Measurements from ENCODE around the gene ZMYND8. TPM values are rescaled to one million over a fixed set of nuclear protein-coding genes. Genes with fewer than 3 reads are reported as not detected.

Gene ZMYND8
- total RNA-seq, 6 experiments from 2014 or later, result 27.8 to 38.3 (median 34.8) TPM

DNA sequence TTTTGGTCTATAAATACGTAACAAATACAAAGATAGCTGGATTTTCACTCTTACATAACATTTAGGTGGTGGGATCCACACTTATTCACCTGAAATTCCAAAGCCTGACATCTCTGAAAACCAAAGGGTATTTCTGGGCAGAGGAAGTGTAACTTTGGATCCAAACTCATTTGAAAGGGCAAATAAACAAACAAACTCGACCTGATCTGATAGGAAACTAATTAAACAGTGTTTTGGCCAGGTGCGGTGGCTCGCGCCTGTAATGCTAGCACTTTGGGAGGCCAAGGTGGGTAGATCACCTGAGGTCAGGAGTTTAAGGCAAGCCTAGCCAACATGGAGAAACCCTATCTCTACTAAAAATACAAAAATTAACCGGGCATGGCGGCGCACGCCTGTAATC, 128.9 kb downstream of the ZMYND8 start:
- no peaks in the 10 kb centered on the region for H3K9me3 Mint-ChIP-seq
- H3K36me3 Mint-ChIP-seq (ENCODE audit: low read depth), result peaks cover 27% of the 10 kb centered on the region

DNA sequence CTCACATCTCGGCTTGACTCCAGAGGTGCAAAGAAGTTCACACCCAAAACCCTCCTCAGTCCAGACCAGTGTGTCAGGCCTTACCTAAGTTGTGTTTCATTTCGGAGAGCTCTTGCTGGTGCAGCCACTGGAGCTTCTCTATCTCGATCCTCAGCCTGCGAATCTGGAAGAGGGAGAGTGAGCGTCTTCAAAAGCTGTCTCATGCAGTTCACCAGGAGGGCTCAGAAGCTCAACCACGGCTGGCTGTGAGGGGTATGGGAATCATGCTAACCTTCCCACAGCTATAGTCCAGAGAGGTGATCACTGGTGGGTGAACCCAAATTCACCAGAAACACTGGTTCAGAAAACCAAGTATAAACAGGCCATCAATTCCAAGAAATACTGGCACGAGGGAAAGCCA, 129.4 kb downstream of the ZMYND8 start:
- Mint-ChIP-seq H3K4me3 (no peak overlapping the region), H3K27ac (no peak overlapping the region), H3K4me1 (ENCODE audit: low read depth) (peaks cover 17% of the 10 kb centered on the region), H3K27me3 (ENCODE audit: insufficient read depth) (peaks cover 2% of the 10 kb centered on the region; the same call in 1 of the 2 replicates), H3K9me3 (no peaks in the 10 kb centered on the region), H3K36me3 (ENCODE audit: low read depth) (peaks cover 32% of the 10 kb centered on the region)
- no peak for DNase-seq
- TF ChIP-seq, protein P1, sequence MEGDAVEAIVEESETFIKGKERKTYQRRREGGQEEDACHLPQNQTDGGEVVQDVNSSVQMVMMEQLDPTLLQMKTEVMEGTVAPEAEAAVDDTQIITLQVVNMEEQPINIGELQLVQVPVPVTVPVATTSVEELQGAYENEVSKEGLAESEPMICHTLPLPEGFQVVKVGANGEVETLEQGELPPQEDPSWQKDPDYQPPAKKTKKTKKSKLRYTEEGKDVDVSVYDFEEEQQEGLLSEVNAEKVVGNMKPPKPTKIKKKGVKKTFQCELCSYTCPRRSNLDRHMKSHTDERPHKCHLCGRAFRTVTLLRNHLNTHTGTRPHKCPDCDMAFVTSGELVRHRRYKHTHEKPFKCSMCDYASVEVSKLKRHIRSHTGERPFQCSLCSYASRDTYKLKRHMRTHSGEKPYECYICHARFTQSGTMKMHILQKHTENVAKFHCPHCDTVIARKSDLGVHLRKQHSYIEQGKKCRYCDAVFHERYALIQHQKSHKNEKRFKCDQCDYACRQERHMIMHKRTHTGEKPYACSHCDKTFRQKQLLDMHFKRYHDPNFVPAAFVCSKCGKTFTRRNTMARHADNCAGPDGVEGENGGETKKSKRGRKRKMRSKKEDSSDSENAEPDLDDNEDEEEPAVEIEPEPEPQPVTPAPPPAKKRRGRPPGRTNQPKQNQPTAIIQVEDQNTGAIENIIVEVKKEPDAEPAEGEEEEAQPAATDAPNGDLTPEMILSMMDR (IDR thresholded peaks at IDR 0.05), result no peak

More for the DNA sequence above, 128.9 kb downstream of the ZMYND8 start:
- H3K27ac Mint-ChIP-seq, result no peak overlapping the region
- H3K4me1 Mint-ChIP-seq (ENCODE audit: low read depth), result peaks cover 18% of the 10 kb centered on the region
- H3K4me3 Mint-ChIP-seq, result no peak overlapping the region
- no peaks in the 10 kb centered on the region; the same call in 1 of the 2 replicates for H3K27me3 Mint-ChIP-seq (ENCODE audit: insufficient read depth)
- no peak for DNase-seq
- TF ChIP-seq, protein P1 (IDR thresholded peaks at IDR 0.05), result no peak

DNA sequence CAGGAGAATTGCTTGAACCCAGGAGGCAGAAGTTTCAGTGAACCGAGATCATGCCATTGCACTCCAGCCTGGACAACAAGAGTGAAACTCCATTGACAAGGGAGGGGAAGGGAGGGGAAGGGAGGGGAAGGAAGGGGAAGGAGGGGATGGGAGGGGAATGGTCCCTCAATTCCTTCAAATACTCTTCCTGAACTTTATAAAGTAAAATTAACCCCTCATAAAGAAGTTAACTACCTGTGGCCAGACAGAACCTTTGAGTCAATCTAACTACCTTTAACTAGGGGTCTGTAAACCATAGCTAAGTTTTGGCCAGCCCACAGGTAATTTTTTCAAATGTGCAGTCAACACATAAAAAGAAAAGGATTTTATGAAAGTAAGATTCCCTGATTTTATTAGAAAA, 131.0 kb downstream of the ZMYND8 start:
- Mint-ChIP-seq H3K4me1 (ENCODE audit: low read depth) (peaks cover under 1% of the 10 kb centered on the region), H3K36me3 (ENCODE audit: low read depth) (peaks cover 24% of the 10 kb centered on the region), H3K27me3 (ENCODE audit: insufficient read depth) (peaks cover 2% of the 10 kb centered on the region), H3K27ac (no peak overlapping the region), H3K9me3 (no peaks in the 10 kb centered on the region), H3K4me3 (no peak overlapping the region)
- DNase-seq, result no peak
- TF ChIP-seq, protein P1 (IDR thresholded peaks at IDR 0.05), result no peak

DNA sequence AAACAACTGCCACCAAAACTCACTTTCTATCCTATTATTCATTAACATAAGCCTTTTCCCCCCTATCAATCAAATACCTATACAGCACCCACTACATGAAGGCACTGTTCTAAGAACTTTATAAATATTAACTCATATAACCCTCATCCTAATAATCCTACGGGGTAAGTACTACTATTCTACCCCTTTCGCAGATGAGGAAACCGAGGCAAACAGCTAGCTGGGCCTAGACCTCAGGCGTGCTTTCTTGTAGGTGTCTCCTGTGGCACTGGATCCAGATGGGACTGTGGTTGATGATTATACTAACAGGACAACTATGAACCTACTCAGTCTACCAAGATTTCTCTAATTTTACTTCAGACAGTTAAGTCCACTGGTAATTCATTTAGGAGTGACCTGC, 131.6 kb downstream of the ZMYND8 start:
- Mint-ChIP-seq H3K27ac (no peak overlapping the region), H3K4me1 (ENCODE audit: low read depth) (no peaks in the 10 kb centered on the region), H3K36me3 (ENCODE audit: low read depth) (peaks cover 25% of the 10 kb centered on the region), H3K9me3 (no peaks in the 10 kb centered on the region), H3K27me3 (ENCODE audit: insufficient read depth) (peaks cover 2% of the 10 kb centered on the region), H3K4me3 (no peak overlapping the region)
- no peak for DNase-seq
- TF ChIP-seq, protein P1 (IDR thresholded peaks at IDR 0.05), result no peak

DNA sequence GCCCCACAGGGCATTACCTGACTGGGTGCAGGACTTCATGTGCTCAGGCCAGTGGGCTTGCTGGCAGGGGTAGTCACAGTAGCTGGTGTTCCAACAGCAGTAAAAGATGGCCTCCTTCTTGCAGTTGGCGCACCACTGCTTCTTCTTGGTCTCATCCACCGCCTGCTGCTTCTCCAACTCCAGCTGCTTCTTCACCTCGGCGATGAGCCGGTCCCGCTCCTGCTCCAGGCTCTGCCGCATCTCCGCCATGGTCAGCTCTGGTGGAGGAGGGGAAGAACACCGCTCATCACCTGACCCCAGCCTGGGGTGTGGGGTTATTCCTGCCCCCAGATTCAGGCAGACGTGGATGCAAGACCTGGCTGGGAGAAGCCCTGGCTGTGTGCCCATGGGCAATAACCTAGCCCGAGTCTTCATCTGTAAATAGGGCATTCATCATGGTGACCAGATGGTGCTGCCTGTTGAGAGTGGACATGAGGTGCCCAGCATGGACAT, 132.2 kb downstream of the ZMYND8 start:
- no peak overlapping the region for H3K4me3 Mint-ChIP-seq
- H3K27ac Mint-ChIP-seq, result no peak overlapping the region
- TF ChIP-seq, protein P1 (IDR thresholded peaks at IDR 0.05), result no peak
- no peaks in the 10 kb centered on the region for H3K9me3 Mint-ChIP-seq
- peaks cover 2% of the 10 kb centered on the region for H3K27me3 Mint-ChIP-seq (ENCODE audit: insufficient read depth)
- H3K36me3 Mint-ChIP-seq (ENCODE audit: low read depth), result peaks cover 29% of the 10 kb centered on the region
- DNase-seq, result no peak
- H3K4me1 Mint-ChIP-seq (ENCODE audit: low read depth), result no peaks in the 10 kb centered on the region

DNA sequence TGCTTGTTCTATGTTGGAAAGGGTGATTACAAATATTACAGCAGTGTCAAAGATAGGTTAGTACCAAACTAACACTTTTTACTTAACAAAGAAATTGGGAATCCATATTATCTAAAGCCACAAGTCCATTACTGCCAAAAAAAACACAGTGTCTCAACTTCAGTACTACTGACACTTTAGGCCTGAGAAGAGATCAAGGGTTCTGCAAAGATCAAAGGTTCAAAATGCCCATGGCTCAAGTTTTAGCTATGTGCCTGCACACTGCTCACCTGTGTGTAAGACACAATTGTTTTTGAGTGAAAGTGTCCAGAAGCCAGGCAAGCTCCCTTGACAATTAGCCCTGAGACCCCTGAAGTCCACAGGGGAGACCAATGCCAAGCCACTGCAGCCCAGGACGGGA, 132.6 kb downstream of the ZMYND8 start:
- Mint-ChIP-seq H3K27ac (no peak overlapping the region), H3K36me3 (ENCODE audit: low read depth) (peaks cover 29% of the 10 kb centered on the region)
- TF ChIP-seq, protein P1 (IDR thresholded peaks at IDR 0.05), result no peak

More for the DNA sequence above, 132.6 kb downstream of the ZMYND8 start:
- no peaks in the 10 kb centered on the region for H3K4me1 Mint-ChIP-seq (ENCODE audit: low read depth)
- no peak overlapping the region for H3K4me3 Mint-ChIP-seq
- no peak for DNase-seq
- H3K9me3 Mint-ChIP-seq, result no peaks in the 10 kb centered on the region
- H3K27me3 Mint-ChIP-seq (ENCODE audit: insufficient read depth), result peaks cover 2% of the 10 kb centered on the region
